SJCRH30 (cell line): ENCODE results near the gene GAS7. TPM values are rescaled to one million over a fixed set of nuclear protein-coding genes. Genes with fewer than 3 reads are reported as not detected.

ENCODE experiments used
- DNase-seq, 2 experiments: peaks; one replicate each; pipeline ENCODE4 v3.0.0-alpha.2; 2015 to 2020
- H3K27ac ChIP-seq: fragments of 250-450 bp; sonication (Bioruptor Pico); 2 replicates; pipeline ENCODE4 v1.5.1; 2020; ENCODE audit warnings: mild to moderate bottlenecking, moderate library complexity
- H3K27me3 ChIP-seq: fragments of 250-450 bp; sonication (Bioruptor Pico); 2 replicates; pipeline ENCODE4 v1.5.1; 2020; ENCODE audit warnings: mild to moderate bottlenecking, moderate library complexity
- H3K36me3 ChIP-seq: fragments of 250-450 bp; sonication (Bioruptor Pico); 2 replicates; pipeline ENCODE4 v1.5.1; 2020; ENCODE audit warnings: mild to moderate bottlenecking, moderate library complexity
- H3K4me1 ChIP-seq: fragments of 250-450 bp; sonication (Bioruptor Pico); 2 replicates; pipeline ENCODE4 v1.5.1; 2020; ENCODE audit warnings: mild to moderate bottlenecking, moderate library complexity
- H3K4me3 ChIP-seq: fragments of 250-450 bp; sonication (Bioruptor Pico); 2 replicates; pipeline ENCODE4 v1.5.1; 2020; ENCODE audit warnings: mild to moderate bottlenecking, moderate library complexity
- H3K9me3 ChIP-seq: fragments of 250-450 bp; sonication (Bioruptor Pico); replicated peaks from 2 replicates; pipeline ENCODE4 v1.5.1; 2020; ENCODE audit warnings: mild to moderate bottlenecking, moderate library complexity
- total RNA-seq: library from RNA; depleted of rRNA; stranded (reverse); fragments of >200 nt; shearing (Covaris generic); gene quantifications from 2 replicates; pipeline ENCODE4 v1.2.3, GENCODE V29; 2014

GAS7 gene
- total RNA-seq, 1 experiment from 2014 or later: 0.91 TPM

GRCh38 chr17:9900784-9901183, 297.6 kb downstream of the GAS7 start:
- H3K4me1 ChIP-seq: no peaks in the 10 kb centered on the region
- H3K27ac ChIP-seq: no peak overlapping the region
- DNase-seq: no peak
- H3K4me3 ChIP-seq: no peak overlapping the region
- H3K9me3 ChIP-seq: no peaks in the 10 kb centered on the region
- no peaks in the 10 kb centered on the region for H3K36me3 ChIP-seq
- H3K27me3 ChIP-seq: no peaks in the 10 kb centered on the region

DNA sequence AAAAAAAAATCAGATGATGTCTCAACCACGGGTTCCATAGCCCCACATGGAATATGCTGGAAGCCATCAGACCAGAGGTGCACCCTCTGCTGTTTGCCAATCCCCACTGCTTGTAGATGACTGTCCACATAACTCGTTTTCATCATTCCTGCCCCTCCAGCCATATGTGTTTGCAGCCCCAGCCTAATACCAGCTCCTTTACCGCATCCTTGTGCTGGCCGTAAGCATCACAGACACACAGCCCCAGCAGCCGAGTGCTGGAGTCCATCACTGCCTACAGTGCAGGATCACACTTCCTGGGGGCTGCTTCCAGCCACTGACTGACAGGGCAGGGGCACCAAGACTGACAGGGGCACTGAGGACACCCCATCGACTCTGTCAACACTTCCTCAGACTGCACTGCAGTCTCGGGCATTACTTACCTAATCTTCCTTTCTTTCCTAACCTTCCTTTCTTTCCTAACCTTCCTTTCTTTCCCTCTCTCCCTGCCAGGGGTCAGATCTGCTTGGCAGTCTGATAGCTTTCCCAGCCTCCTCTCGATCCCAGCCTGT, 298.3 kb downstream of the GAS7 start:
- Histone ChIP-seq H3K9me3 (no peaks in the 10 kb centered on the region), H3K27me3 (no peaks in the 10 kb centered on the region), H3K4me3 (no peak overlapping the region), H3K27ac (no peak overlapping the region), H3K36me3 (no peaks in the 10 kb centered on the region), H3K4me1 (no peaks in the 10 kb centered on the region)
- no peak for DNase-seq

GRCh38 chr17:9899280-9900043, 298.9 kb downstream of the GAS7 start:
- H3K36me3 ChIP-seq: no peaks in the 10 kb centered on the region
- H3K4me1 ChIP-seq: no peaks in the 10 kb centered on the region
- no peak for DNase-seq
- H3K4me3 ChIP-seq: no peak overlapping the region
- H3K9me3 ChIP-seq: no peaks in the 10 kb centered on the region
- H3K27ac ChIP-seq: no peak overlapping the region
- H3K27me3 ChIP-seq: no peaks in the 10 kb centered on the region

GRCh38 chr17:9898812-9899211, 299.6 kb downstream of the GAS7 start:
- no peak for DNase-seq
- no peaks in the 10 kb centered on the region for H3K36me3 ChIP-seq
- no peaks in the 10 kb centered on the region for H3K27me3 ChIP-seq
- H3K9me3 ChIP-seq: no peaks in the 10 kb centered on the region
- no peaks in the 10 kb centered on the region for H3K4me1 ChIP-seq
- no peak overlapping the region for H3K4me3 ChIP-seq
- no peak overlapping the region for H3K27ac ChIP-seq

GRCh38 chr17:9897372-9897968, 300.9 kb downstream of the GAS7 start:
- no peak overlapping the region for H3K4me3 ChIP-seq
- no peaks in the 10 kb centered on the region for H3K27me3 ChIP-seq
- no peak for DNase-seq
- H3K27ac ChIP-seq: no peak overlapping the region
- H3K4me1 ChIP-seq: no peaks in the 10 kb centered on the region
- H3K9me3 ChIP-seq: no peaks in the 10 kb centered on the region
- H3K36me3 ChIP-seq: no peaks in the 10 kb centered on the region

- no peaks in the 10 kb centered on the region for H3K36me3 ChIP-seq
- no peaks in the 10 kb centered on the region for H3K27me3 ChIP-seq
- H3K4me1 ChIP-seq: no peaks in the 10 kb centered on the region
- no peak for DNase-seq
- H3K27ac ChIP-seq: no peak overlapping the region
- H3K4me3 ChIP-seq: no peak overlapping the region
- no peaks in the 10 kb centered on the region for H3K9me3 ChIP-seq
These were observed 302.5 kb downstream of the GAS7 start for GRCh38 chr17:9895923-9896322.

GRCh38 chr17:9894231-9894630, 304.2 kb downstream of the GAS7 start:
- DNase-seq: no peak
- Histone ChIP-seq H3K27ac (no peak overlapping the region), H3K27me3 (no peaks in the 10 kb centered on the region), H3K4me3 (no peak overlapping the region), H3K4me1 (no peaks in the 10 kb centered on the region), H3K9me3 (no peaks in the 10 kb centered on the region), H3K36me3 (no peaks in the 10 kb centered on the region)

DNA sequence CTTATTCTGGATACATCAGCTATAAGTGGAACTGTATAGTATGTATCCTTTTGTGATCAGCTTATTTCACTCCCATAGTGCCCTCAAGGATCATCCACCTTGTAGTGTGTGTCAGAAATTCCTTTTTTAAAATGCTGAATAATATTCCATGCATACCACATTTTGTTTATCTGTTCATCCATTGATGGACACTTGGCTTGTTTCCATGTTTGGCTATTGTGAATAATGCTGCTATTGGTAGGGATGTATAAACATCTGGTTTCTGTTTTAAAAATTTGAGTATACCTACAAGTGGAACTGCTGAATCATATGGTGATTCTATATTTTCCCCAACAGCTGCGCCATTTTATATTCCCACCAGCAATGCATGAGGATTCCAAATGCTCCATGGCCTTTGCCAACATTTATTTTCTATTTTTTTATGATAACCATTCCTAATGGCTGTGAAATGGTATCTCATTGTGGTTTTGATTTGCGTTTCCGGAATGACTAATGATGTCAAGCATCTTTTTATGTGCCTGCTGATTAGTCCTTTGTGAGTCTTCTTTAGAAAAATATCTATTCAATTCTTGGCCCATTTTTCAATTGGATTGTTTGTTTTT, 304.9 kb downstream of the GAS7 start:
- H3K4me1 ChIP-seq: no peaks in the 10 kb centered on the region
- no peak for DNase-seq
- H3K9me3 ChIP-seq: no peaks in the 10 kb centered on the region
- no peaks in the 10 kb centered on the region for H3K36me3 ChIP-seq
- no peak overlapping the region for H3K27ac ChIP-seq
- H3K27me3 ChIP-seq: no peaks in the 10 kb centered on the region
- H3K4me3 ChIP-seq: no peak overlapping the region

DNA sequence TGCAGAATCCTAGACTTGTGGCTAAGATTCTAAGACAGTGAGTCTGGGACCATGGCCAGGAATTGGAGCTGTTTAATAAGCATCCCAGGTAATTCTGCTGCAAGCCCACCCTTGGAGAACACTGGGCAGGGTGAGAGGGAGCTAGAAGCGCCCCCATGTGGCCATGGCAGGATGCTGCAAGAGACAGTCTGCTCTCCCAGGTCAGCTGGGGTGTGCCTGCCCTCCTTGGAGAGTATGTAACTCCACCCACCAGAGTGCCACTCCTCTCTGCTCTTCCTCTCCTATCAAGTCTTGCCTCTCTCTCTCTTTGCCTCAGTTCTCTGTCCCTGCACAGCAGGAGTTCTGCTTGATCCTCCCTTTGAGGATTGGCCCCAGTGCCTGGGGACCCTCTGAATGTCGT, 308.3 kb downstream of the GAS7 start:
- Histone ChIP-seq H3K27me3 (no peaks in the 10 kb centered on the region), H3K36me3 (no peaks in the 10 kb centered on the region), H3K4me1 (no peaks in the 10 kb centered on the region), H3K9me3 (no peaks in the 10 kb centered on the region), H3K4me3 (no peak overlapping the region), H3K27ac (no peak overlapping the region)
- peak; percentile 11 to 35 for DNase-seq

DNA sequence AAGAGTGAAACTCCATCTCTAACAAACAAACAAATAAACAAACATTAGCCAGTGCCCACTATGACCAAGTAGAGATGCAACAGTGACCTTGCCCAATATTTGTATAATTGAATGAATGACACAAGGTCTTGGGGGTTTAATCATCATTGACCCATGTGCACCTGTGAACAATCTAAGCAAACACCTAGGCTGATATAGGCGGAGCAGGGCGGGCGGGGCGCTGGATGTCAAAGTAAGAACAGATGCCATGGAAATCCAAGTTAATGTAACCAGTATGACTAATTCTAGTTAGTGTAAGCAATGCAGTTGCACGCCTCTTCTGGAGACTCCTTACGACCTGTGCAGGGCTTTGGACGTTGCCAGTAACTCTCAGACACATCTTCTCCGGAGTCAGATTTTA, 310.9 kb downstream of the GAS7 start:
- no peaks in the 10 kb centered on the region for H3K9me3 ChIP-seq
- H3K4me1 ChIP-seq: no peaks in the 10 kb centered on the region
- no peak for DNase-seq
- H3K4me3 ChIP-seq: no peak overlapping the region
- H3K27ac ChIP-seq: no peak overlapping the region
- no peaks in the 10 kb centered on the region for H3K27me3 ChIP-seq
- H3K36me3 ChIP-seq: no peaks in the 10 kb centered on the region

DNA sequence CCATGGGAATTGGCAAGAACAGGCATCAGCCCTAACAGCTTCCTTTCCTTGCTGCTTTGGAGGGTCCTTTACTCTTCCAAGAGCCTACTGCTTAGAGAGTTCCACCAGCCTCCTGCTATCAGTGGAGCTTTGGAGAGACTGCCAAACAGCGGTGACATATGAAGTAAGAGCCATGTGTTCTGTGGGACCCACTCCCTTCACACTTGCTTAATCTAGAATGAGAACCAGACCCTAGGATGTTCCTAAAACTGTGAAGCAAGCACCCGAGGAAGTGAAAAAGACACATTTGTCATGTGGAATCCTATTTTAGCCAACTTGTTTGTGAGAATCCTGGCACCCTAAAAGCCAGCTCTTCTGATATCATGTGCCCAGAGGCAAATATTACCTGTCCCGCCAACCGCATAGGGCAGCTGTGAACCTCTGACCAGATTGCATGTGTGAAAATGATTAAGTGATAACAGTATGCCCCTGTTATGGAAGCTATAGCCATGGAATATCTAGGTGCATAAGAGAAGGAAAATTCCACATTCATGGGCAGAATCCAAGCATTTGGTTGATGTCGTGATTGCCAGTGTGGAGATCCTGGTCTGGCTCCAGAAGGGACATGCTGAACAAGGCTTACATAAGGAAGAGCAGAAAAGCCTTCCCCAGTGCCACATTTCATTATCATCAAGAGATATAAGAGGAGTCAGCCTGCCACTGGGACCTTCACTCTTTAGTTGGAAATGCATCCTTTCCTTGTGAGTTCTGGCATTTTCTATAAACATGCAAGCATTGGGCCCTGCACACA, 312.1 kb downstream of the GAS7 start:
- no peak overlapping the region for H3K4me3 ChIP-seq
- no peak for DNase-seq
- H3K4me1 ChIP-seq: no peaks in the 10 kb centered on the region
- no peaks in the 10 kb centered on the region for H3K9me3 ChIP-seq
- no peaks in the 10 kb centered on the region for H3K27me3 ChIP-seq
- H3K36me3 ChIP-seq: no peaks in the 10 kb centered on the region
- no peak overlapping the region for H3K27ac ChIP-seq

DNA sequence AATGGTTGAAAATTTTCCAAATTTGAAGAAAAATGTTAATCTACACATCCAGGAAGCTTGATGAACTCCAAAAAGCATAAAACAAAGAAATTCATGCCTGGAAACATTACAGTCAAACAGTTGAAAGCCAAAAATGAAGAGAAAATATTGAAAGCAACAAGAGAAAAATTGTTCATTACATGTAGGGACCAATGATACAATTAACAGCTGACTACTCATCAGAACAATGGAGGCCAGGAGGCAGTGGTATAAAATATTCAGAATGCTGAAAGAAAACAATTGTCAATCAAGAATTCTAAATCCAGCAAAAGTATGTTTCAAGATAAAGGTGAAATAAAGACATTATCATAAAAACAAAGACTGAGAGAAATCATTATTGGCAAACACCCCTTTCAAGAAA, 315.0 kb downstream of the GAS7 start:
- Histone ChIP-seq H3K27me3 (no peaks in the 10 kb centered on the region), H3K4me1 (no peaks in the 10 kb centered on the region), H3K36me3 (no peaks in the 10 kb centered on the region), H3K27ac (no peak overlapping the region), H3K9me3 (no peaks in the 10 kb centered on the region), H3K4me3 (no peak overlapping the region)
- no peak for DNase-seq

- Histone ChIP-seq H3K4me3 (no peak overlapping the region), H3K27me3 (no peaks in the 10 kb centered on the region), H3K4me1 (no peaks in the 10 kb centered on the region), H3K9me3 (no peaks in the 10 kb centered on the region), H3K27ac (no peak overlapping the region), H3K36me3 (no peaks in the 10 kb centered on the region)
- DNase-seq: no peak
These were observed 317.8 kb downstream of the GAS7 start for GRCh38 chr17:9880582-9880999.

- no peaks in the 10 kb centered on the region for H3K9me3 ChIP-seq
- H3K27me3 ChIP-seq: no peaks in the 10 kb centered on the region
- H3K27ac ChIP-seq: no peak overlapping the region
- H3K4me3 ChIP-seq: no peak overlapping the region
- no peaks in the 10 kb centered on the region for H3K36me3 ChIP-seq
- DNase-seq: no peak
- H3K4me1 ChIP-seq: no peaks in the 10 kb centered on the region
These were observed 319.4 kb downstream of the GAS7 start for GRCh38 chr17:9878786-9879525.
